Measurements from ENCODE around the gene ANGPTL4. TPM values are rescaled to one million over a fixed set of nuclear protein-coding genes. Genes with fewer than 3 reads are reported as not detected.
A peak's percentile ranks its signal among the peaks of the same experiment; 100 is the strongest.

The ANGPTL4 gene
- total RNA-seq, 1 experiment from 2014 or later = not detected

DNA sequence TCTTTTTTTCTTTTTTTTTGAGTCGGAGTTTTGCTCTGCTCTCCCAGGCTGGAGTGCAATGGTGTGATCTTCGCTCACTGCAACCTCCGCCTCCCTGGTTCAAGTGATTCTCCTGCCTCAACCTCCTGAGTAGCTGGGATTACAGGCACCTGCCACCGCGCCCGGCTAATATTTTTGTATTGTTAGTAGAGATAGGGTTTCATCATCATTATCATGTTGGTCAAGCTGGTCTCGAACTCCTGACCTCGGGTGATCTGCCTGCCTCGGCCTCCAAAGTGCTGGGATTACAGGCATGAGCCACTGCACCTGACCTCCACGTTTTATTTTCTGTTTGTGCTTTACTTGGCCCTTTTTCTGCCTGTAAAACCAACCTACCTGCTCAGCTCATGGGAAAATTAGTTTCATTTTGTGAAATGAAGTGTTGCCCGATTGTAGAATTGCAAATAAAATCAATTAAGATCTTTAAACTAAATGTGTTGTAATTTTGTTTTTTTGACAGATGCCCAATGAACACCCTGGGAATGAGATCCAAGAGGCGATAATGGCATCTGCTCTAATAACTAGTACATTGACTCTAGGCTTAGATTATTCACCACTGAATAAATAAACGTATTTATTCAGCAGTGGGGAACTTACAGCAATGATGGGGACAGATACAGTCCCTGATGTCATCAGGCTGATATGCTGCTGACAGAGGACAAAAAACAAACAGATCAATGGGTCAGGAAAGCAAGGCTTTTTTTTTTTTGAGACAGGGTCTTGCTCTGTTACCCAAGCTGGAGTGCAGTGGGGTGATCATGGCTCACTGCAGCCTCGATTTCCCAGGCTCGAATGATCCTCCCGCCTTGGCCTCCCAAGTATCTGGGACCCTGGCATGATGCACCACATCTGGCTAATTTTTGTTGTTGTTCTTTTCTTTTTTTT, 24.0 kb downstream of the ANGPTL4 start:
- H3K27ac ChIP-seq = no peak overlapping the region
- POLR2A ChIA-PET (ENCODE audit: unreplicated experiment) = interaction anchor here (0.6 kb wide), 1 partner anchor 205 kb away, joined by 4 read pairs; no protein-coding TSS in a partner anchor
- H3F3A ChIP-seq (ENCODE audit: insufficient read depth, low read depth) = peaks cover 28% of the 10 kb centered on the region
- H2AFZ ChIP-seq = no peak overlapping the region
- H3K4me1 ChIP-seq (replicated peaks; ENCODE audit: insufficient read depth) = peaks cover 51% of the 10 kb centered on the region
- H3K9me3 ChIP-seq (ENCODE audit: insufficient read depth, low read depth) = no peaks in the 10 kb centered on the region; the same call in 1 of the 2 replicates
- no peaks in the 10 kb centered on the region for H3K9me2 ChIP-seq (ENCODE audit: insufficient read depth)
- no peaks in the 10 kb centered on the region for H3K27me3 ChIP-seq (ENCODE audit: insufficient read depth, low read depth)
- peaks cover 46% of the 10 kb centered on the region for H3K79me2 ChIP-seq (ENCODE audit: low read depth)
- no TSS peak for BruUV-seq (replicated peaks)
- H3K36me3 ChIP-seq (ENCODE audit: low read depth) = no peaks in the 10 kb centered on the region
- DNase-seq = peak in 1 of 2 experiments; percentile 76
- H4K20me1 ChIP-seq (ENCODE audit: insufficient read depth) = peaks cover 20% of the 10 kb centered on the region
- peak overlapping the region; percentile 79 for H3K4me2 ChIP-seq
- intact Hi-C loops (cut with micrococcal nuclease; ENCODE audit: unreplicated experiment) = no loop called here
- CTCF ChIA-PET = no interaction called here
- no peak overlapping the region; the same call in 1 of the 2 replicates for H3K4me3 ChIP-seq
- TF ChIP-seq, protein P1, sequence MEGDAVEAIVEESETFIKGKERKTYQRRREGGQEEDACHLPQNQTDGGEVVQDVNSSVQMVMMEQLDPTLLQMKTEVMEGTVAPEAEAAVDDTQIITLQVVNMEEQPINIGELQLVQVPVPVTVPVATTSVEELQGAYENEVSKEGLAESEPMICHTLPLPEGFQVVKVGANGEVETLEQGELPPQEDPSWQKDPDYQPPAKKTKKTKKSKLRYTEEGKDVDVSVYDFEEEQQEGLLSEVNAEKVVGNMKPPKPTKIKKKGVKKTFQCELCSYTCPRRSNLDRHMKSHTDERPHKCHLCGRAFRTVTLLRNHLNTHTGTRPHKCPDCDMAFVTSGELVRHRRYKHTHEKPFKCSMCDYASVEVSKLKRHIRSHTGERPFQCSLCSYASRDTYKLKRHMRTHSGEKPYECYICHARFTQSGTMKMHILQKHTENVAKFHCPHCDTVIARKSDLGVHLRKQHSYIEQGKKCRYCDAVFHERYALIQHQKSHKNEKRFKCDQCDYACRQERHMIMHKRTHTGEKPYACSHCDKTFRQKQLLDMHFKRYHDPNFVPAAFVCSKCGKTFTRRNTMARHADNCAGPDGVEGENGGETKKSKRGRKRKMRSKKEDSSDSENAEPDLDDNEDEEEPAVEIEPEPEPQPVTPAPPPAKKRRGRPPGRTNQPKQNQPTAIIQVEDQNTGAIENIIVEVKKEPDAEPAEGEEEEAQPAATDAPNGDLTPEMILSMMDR (conservative IDR thresholded peaks at IDR 0.05) = no peak
- TF ChIP-seq EZH2 (IDR thresholded peaks at IDR 0.05; ENCODE audit: low read depth) = no peak

DNA sequence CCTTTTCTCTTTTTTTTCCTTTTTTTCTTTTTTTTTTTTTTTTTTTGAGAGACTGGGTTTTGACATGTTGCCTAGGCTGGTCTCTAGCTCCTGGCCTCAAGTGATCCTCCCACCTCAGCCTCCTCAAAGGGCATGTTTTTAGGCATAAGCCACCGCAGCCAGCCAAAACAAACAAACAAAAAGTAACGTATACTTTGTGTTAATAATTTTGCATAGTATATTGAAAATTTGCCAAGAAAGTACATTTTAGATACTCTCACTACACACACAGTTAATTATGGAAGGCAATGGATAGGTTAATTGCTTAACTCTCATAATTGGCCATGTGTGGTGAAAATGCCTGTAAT, 24.6 kb downstream of the ANGPTL4 start:
- peaks cover 31% of the 10 kb centered on the region for H3F3A ChIP-seq (ENCODE audit: insufficient read depth, low read depth)
- ChIA-PET POLR2A (ENCODE audit: unreplicated experiment) (interaction anchor here (0.6 kb wide), 1 partner anchor 204 kb away, joined by 4 read pairs; no protein-coding TSS in a partner anchor), CTCF (no interaction called here)
- H3K4me3 ChIP-seq = peak overlapping the region; percentile 72; the same call in 1 of the 2 replicates
- no peak overlapping the region for H3K27ac ChIP-seq
- no peaks in the 10 kb centered on the region for H3K27me3 ChIP-seq (ENCODE audit: insufficient read depth, low read depth)
- H3K4me2 ChIP-seq = peak overlapping the region; percentile 79
- H3K36me3 ChIP-seq (ENCODE audit: low read depth) = no peaks in the 10 kb centered on the region
- H3K4me1 ChIP-seq (replicated peaks; ENCODE audit: insufficient read depth) = peaks cover 51% of the 10 kb centered on the region
- H4K20me1 ChIP-seq (ENCODE audit: insufficient read depth) = peaks cover 26% of the 10 kb centered on the region
- intact Hi-C loops (cut with micrococcal nuclease; ENCODE audit: unreplicated experiment) = no loop called here
- DNase-seq = no peak
- H3K79me2 ChIP-seq (ENCODE audit: low read depth) = peaks cover 53% of the 10 kb centered on the region
- H2AFZ ChIP-seq = no peak overlapping the region
- H3K9me3 ChIP-seq (ENCODE audit: insufficient read depth, low read depth) = no peaks in the 10 kb centered on the region; the same call in 1 of the 2 replicates
- BruUV-seq (replicated peaks) = no TSS peak
- H3K9me2 ChIP-seq (ENCODE audit: insufficient read depth) = no peaks in the 10 kb centered on the region
- TF ChIP-seq, protein P1 (conservative IDR thresholded peaks at IDR 0.05) = no peak
- no peak for TF ChIP-seq EZH2 (IDR thresholded peaks at IDR 0.05; ENCODE audit: low read depth)

DNA sequence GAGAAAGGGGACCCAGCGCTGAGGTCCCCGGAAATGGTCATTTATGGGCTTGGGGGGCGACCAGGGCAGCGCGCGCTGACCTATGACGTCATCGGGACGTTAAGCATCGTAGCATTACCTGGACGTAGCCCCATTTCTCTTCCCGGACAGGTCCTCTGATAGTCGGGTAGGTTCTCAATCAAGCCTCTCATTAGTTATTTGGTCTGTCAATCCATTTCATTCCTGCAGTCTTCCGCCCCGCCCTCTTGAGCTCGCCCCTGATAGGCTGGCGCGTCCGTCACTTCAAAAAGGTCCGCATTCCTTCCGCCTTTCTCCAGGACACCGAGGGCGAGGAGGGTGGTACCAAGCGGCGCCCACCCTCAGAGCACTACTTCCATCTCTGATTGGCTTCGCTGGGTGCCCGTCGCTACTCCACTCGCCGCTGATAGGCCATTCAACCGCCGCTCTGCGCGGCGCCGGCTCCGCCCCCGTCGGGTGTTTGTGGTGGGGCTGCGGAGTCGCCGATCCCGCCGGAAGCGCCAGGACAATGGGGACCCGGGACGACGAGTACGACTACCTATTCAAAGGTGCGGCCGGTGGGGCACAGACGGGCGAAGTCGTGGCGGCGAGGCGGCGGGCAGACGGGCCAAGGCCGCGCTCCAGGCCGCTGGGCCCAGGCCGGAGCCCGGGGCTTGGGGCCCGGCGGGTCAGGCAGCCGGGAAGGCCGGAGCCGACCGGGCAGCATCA, 26.1 kb downstream of the ANGPTL4 start, which contains the start of gene RAB11B:
Gene RAB11B (plus strand): TSS at position 470 of the 726 bp plus-strand sequence. CDS start 57 bp downstream, at position 527.
- peaks cover 56% of the 10 kb centered on the region for H3K4me1 ChIP-seq (replicated peaks; ENCODE audit: insufficient read depth)
- peak within 1 kb of the TSS; percentile 77 for H2AFZ ChIP-seq
- peak within 1 kb of the TSS; percentile 82 for H3K4me2 ChIP-seq
- intact Hi-C loops (cut with micrococcal nuclease; ENCODE audit: unreplicated experiment) = loop anchor here (1.0 to 2.0 kb wide), 2 partner anchors 27 to 54 kb away; partner anchors contain the start of gene HNRNPM
- H3K4me3 ChIP-seq = peak within 1 kb of the TSS; percentile 82
- peak; percentile 99 to 100 for DNase-seq
- POLR2A ChIA-PET (ENCODE audit: unreplicated experiment) = interaction anchor here (0.6 to 1.0 kb wide), 6 partner anchors 33 to 521 kb away, joined by 3 to 4 read pairs (median 4); no protein-coding TSS in a partner anchor
- H3K36me3 ChIP-seq (ENCODE audit: low read depth) = no peaks in the 10 kb centered on the region
- peaks cover 45% of the 10 kb centered on the region for H3F3A ChIP-seq (ENCODE audit: insufficient read depth, low read depth)
- TF ChIP-seq EZH2 (IDR thresholded peaks at IDR 0.05; ENCODE audit: low read depth) = no peak
- TF ChIP-seq, protein P1 (conservative IDR thresholded peaks at IDR 0.05) = no peak
- no TSS peak for BruUV-seq (replicated peaks)
- CTCF ChIA-PET = interaction anchor here (0.6 to 1.7 kb wide), 5 partner anchors 23 to 191 kb away, joined by 3 to 5 read pairs (median 3); partner anchors contain the start of gene MARCHF2
- H4K20me1 ChIP-seq (ENCODE audit: insufficient read depth) = peaks cover 41% of the 10 kb centered on the region
- H3K27ac ChIP-seq = peak within 1 kb of the TSS; percentile 85
- no peaks in the 10 kb centered on the region for H3K27me3 ChIP-seq (ENCODE audit: insufficient read depth, low read depth)
- peaks cover 63% of the 10 kb centered on the region for H3K79me2 ChIP-seq (ENCODE audit: low read depth)
- H3K9me3 ChIP-seq (ENCODE audit: insufficient read depth, low read depth) = no peaks in the 10 kb centered on the region; the same call in 1 of the 2 replicates
- no peaks in the 10 kb centered on the region for H3K9me2 ChIP-seq (ENCODE audit: insufficient read depth)

All from PC-9 (cell line).